ENCODE measurements around the gene STRIP2.

STRIP2 gene

DNA sequence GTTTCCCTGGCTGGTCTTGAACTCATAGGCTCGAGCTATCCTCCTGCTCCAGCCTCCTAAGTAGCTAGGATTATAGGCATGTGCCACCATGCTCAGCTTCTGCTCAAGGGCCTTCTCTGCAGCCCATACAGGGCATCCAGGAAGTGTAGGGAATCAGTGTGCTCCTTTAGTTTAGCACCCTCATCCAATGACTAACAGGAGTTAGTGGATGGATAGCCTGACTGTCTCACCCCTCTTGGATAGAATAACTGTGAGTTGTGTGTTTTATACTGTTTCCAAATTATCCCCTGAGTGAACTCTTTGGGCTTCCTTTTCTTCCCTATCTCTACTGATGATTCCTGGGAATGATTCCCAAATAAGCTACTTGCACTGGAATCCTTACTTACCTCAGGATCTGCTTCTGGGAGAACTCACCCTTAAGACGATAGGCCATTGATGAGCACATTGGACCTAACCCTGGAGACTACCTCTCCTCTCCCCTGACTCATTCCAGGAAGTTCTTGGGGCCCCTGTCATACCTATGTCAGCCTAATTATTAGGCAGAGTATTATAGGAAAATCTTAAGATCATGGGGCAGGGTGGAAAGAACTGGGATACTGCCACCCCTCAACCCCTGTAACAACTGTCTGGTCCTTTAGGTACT lies 18.5 kb downstream of the STRIP2 start:
- DNase-seq (ENCODE audit: low read depth) = no peak
- H3K4me3 ChIP-seq (ENCODE audit: low read depth, low read length) = no peak overlapping the region
- in situ Hi-C loops (cut with HindIII; ENCODE audit: low sequenced_read_pairs) = no loop called here
- TF ChIP-seq, protein P1, sequence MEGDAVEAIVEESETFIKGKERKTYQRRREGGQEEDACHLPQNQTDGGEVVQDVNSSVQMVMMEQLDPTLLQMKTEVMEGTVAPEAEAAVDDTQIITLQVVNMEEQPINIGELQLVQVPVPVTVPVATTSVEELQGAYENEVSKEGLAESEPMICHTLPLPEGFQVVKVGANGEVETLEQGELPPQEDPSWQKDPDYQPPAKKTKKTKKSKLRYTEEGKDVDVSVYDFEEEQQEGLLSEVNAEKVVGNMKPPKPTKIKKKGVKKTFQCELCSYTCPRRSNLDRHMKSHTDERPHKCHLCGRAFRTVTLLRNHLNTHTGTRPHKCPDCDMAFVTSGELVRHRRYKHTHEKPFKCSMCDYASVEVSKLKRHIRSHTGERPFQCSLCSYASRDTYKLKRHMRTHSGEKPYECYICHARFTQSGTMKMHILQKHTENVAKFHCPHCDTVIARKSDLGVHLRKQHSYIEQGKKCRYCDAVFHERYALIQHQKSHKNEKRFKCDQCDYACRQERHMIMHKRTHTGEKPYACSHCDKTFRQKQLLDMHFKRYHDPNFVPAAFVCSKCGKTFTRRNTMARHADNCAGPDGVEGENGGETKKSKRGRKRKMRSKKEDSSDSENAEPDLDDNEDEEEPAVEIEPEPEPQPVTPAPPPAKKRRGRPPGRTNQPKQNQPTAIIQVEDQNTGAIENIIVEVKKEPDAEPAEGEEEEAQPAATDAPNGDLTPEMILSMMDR (IDR thresholded peaks at IDR 0.05; ENCODE audit: low read depth, low read length, missing control alignments) = no peak

DNA sequence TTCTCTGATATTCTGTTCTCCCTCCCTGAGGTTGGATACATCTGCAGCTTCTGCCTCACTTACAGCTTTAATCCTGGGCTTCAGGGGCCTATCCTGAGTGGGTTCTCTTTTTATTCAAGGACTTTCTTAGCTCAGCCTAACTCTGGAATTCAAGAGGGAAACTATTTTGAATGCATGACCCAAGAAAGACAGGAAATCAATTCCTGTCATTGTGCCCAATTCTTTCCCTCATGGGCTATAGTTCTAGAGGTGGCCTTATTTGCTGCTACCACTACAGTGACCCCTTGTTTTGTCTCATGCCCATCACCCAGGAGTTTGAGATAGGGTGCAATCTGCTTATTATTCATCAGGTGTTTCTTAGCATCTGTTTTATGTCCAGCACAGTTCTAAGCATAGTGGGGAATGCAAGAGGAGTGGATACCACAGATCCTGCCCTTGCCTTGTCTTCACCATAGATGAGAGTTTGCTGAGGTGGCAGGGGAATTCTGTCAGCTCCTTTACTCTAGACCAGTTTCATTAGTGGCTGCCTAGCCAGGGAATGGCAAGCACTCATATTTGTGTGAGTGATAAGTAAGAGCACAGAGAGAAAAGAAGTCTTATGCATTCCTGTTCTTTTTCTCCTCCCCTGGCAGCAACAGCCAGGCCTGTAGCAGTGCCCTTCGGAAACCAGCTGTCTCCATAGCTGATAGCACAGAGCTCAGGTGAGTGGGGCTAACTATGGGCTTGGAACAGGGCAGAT lies 19.4 kb downstream of the STRIP2 start:
- no peak for DNase-seq (ENCODE audit: low read depth)
- H3K4me3 ChIP-seq (ENCODE audit: low read depth, low read length) = no peak overlapping the region
- TF ChIP-seq, protein P1 (IDR thresholded peaks at IDR 0.05; ENCODE audit: low read depth, low read length, missing control alignments) = no peak
- in situ Hi-C loops (cut with HindIII; ENCODE audit: low sequenced_read_pairs) = no loop called here

DNA sequence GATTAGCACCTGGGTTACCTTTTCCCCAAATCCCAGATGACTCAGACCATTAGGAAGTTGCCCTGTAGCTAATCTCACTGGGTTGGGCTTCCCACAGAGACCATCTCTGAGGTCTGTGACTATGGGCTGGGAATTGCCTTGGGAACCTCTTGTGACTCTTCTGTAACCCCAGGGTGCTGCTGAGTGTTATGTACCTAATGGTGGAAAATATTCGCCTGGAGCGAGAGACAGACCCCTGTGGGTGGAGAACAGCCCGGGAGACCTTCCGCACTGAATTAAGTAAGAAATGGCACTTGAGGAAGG lies 20.0 kb downstream of the STRIP2 start:
- H3K4me3 ChIP-seq (ENCODE audit: low read depth, low read length) = no peak overlapping the region
- DNase-seq (ENCODE audit: low read depth) = no peak
- in situ Hi-C loops (cut with HindIII; ENCODE audit: low sequenced_read_pairs) = no loop called here
- TF ChIP-seq, protein P1 (IDR thresholded peaks at IDR 0.05; ENCODE audit: low read depth, low read length, missing control alignments) = no peak

DNA sequence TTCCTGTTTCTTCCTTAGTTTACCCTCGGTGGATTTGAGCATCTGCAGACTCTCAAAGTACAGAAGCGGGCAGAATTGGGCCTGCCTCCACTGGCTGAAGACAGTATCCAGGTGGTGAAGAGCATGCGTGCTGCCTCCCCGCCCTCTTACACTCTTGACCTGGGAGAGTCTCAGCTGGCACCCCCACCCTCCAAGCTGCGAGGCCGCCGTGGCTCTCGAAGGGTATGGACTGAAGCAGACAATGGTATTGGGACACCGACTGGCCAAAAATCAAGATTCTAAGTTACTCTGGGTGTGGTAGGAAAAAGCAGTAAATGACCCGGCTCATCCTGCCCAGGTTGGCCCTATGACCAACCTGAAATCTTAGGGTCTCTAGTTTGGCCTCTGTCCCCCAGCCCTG lies 22.2 kb downstream of the STRIP2 start:
- in situ Hi-C loops (cut with HindIII; ENCODE audit: low sequenced_read_pairs) = no loop called here
- no peak overlapping the region for H3K4me3 ChIP-seq (ENCODE audit: low read depth, low read length)
- DNase-seq (ENCODE audit: low read depth) = no peak
- TF ChIP-seq, protein P1 (IDR thresholded peaks at IDR 0.05; ENCODE audit: low read depth, low read length, missing control alignments) = no peak

DNA sequence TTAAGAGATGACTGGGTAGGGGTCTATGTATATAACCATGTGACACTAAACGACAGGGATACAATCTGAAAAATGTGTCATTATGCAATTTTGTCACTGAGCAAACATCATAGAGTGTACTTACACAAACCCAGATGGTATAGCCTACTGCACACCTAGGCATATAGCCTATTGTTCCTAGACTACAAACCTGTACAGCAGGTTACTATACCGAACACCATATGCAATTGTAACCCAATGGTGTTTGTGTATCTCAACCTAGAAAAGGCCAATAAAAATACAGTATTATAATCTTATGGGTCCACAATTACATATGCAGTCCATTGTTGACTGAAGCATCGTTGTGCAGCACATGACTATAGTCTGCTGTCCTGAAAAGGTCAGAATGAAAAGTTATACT lies 22.9 kb downstream of the STRIP2 start:
- in situ Hi-C loops (cut with HindIII; ENCODE audit: low sequenced_read_pairs) = no loop called here
- H3K4me3 ChIP-seq (ENCODE audit: low read depth, low read length) = no peak overlapping the region
- no peak for DNase-seq (ENCODE audit: low read depth)
- TF ChIP-seq, protein P1 (IDR thresholded peaks at IDR 0.05; ENCODE audit: low read depth, low read length, missing control alignments) = no peak

DNA sequence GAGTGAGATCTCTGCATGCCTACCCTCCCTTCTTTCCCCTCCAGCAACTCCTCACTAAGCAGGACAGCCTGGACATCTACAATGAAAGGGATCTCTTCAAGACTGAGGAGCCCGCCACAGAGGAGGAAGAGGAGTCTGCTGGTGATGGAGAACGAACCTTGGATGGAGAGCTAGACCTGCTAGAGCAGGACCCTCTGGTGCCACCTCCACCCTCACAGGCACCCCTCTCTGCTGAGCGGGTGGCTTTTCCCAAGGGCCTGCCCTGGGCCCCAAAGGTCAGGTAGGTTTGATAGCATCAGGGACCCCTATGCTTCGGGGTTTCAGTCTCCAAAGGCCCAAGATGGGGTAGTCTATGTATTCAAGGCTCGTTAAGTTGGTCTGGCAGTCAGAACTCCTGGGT lies 23.9 kb downstream of the STRIP2 start:
- DNase-seq (ENCODE audit: low read depth) = no peak
- TF ChIP-seq, protein P1 (IDR thresholded peaks at IDR 0.05; ENCODE audit: low read depth, low read length, missing control alignments) = no peak
- in situ Hi-C loops (cut with HindIII; ENCODE audit: low sequenced_read_pairs) = no loop called here
- no peak overlapping the region for H3K4me3 ChIP-seq (ENCODE audit: low read depth, low read length)

All from astrocyte of the cerebellum (primary cell).